ENCODE data around the gene ZPR1.

ZPR1 gene

DNA sequence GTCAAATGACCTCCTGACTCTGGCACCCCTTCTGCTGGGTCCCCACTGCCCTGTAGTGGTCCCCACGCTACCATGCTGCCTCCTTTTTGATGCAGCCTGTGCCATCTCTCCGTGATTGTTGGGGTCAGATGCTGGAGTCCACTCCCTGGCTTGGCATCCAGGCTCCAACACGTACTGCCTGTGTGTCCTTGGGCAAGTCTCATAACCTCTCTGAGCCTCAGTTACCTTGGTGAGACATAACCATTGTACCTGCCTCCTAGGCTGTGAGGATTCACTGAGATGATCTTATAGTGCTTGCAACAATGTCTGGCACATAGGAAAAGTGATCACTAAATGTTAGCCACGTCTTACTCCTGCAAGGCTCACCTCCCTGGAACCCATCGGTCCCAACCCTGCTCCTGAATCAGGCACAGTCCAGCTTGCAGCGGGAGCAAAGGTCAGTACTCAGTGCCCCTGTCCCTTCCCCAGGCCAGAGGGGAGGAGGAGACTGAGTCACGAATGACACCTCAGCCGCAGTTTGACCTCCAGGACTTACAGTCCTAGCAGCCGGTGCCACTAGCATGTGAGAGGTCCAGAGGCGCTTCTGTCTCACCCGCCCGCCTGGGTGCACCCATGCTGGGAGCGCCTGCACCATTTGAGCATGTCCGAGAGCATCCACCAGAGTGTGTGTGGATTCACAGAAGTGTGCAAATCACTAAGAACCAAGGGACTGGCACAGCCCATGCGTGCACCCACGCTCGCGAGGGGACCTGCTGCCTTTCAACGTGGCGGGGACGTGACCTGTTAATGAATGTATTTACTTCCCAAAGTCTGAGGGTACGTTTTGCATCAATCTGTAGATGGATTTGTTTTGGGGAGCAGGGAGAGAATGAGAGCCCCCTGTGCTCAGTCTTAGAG, 38.3 kb upstream of the ZPR1 start:
- Histone ChIP-seq H3K4me3 (ENCODE audit: low read depth, low read length) (no peak overlapping the region), H3K36me3 (no peaks in the 10 kb centered on the region), H3K27me3 (ENCODE audit: insufficient read depth, low read depth, severe bottlenecking) (no peaks in the 10 kb centered on the region), H3K27ac (no peak overlapping the region), H3K9me3 (ENCODE audit: severe bottlenecking) (no peaks in the 10 kb centered on the region)
- DNase-seq: no peak
- TF ChIP-seq, protein P1, sequence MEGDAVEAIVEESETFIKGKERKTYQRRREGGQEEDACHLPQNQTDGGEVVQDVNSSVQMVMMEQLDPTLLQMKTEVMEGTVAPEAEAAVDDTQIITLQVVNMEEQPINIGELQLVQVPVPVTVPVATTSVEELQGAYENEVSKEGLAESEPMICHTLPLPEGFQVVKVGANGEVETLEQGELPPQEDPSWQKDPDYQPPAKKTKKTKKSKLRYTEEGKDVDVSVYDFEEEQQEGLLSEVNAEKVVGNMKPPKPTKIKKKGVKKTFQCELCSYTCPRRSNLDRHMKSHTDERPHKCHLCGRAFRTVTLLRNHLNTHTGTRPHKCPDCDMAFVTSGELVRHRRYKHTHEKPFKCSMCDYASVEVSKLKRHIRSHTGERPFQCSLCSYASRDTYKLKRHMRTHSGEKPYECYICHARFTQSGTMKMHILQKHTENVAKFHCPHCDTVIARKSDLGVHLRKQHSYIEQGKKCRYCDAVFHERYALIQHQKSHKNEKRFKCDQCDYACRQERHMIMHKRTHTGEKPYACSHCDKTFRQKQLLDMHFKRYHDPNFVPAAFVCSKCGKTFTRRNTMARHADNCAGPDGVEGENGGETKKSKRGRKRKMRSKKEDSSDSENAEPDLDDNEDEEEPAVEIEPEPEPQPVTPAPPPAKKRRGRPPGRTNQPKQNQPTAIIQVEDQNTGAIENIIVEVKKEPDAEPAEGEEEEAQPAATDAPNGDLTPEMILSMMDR (IDR thresholded peaks at IDR 0.05; ENCODE audit: low read depth, low read length): no peak

DNA sequence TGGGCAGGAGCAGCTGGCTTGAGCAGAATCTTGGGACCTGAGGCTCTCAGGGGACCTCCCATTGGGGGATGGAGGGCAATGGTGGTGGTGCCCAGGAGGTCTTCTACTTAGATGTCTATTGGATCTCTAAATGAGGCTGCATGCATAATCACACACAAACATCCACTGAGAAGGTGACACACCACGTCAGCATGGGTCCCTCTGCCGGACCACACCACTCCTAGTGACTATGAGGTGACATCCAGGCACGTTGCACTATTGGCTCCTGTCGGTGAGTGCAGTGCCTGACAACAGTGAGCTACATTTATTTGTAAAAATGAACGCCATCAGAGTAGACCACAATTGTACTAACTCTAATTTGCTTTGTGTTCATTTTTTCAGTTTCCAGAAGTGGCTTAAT, 37.6 kb upstream of the ZPR1 start:
- DNase-seq: no peak
- H3K27me3 ChIP-seq (ENCODE audit: insufficient read depth, low read depth, severe bottlenecking): no peaks in the 10 kb centered on the region
- TF ChIP-seq, protein P1 (IDR thresholded peaks at IDR 0.05; ENCODE audit: low read depth, low read length): no peak

DNA sequence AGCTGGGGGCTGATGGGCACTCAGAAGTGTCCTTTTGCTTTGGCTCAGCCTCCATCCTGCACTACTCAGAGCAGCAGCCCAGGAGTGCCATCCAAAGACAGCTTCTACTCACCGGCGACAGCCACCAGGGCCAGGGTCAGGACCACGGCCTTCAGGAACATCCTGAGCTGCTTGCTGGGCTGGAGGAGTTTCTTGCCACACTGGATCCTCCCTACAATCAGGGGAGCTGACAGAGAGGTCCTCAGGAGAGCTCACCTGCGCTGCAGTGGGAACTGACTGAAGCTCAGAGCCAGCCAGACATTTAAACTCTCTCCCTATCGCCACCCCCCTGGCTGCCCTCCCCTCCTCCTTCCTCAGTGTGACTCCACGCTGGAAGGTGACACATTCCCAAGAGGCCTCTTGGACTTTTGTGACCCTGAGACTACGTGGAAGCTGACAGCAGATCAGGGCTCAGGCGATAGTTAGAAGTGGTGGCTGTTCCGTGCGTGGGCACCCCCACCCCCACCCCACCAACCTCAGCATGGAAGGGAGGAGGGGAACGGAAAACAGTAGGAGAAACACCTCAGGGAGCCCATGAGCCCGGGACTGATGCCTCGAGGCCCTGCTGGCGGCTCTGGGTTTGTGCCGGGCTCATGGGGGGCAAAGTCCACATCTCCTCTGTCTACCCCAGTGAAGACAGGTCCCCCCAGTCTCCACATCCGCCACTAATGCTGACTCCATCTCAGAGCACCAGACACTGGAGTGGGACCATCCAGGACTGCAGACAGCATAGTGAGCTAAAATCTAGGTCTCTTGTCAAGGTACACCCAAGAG, 35.4 kb upstream of the ZPR1 start, which contains the start of gene APOA4:
TSS of gene APOA4 (minus strand) at position 274 of the 813 bp plus-strand sequence. CDS start at position 161, 113 bp downstream.
- DNase-seq: no peak
- TF ChIP-seq, protein P1 (IDR thresholded peaks at IDR 0.05; ENCODE audit: low read depth, low read length): no peak
- no peaks in the 10 kb centered on the region for H3K27me3 ChIP-seq (ENCODE audit: insufficient read depth, low read depth, severe bottlenecking)
- no peak within 1 kb of the TSS for H3K4me3 ChIP-seq (ENCODE audit: low read depth, low read length)
- no peaks in the 10 kb centered on the region for H3K9me3 ChIP-seq (ENCODE audit: severe bottlenecking)
- H3K36me3 ChIP-seq: no peaks in the 10 kb centered on the region
- no peak within 1 kb of the TSS for H3K27ac ChIP-seq

More for the DNA sequence above, 37.6 kb upstream of the ZPR1 start:
- Histone ChIP-seq H3K36me3 (no peaks in the 10 kb centered on the region), H3K9me3 (ENCODE audit: severe bottlenecking) (no peaks in the 10 kb centered on the region), H3K4me3 (ENCODE audit: low read depth, low read length) (no peak overlapping the region), H3K27ac (no peak overlapping the region)

DNA sequence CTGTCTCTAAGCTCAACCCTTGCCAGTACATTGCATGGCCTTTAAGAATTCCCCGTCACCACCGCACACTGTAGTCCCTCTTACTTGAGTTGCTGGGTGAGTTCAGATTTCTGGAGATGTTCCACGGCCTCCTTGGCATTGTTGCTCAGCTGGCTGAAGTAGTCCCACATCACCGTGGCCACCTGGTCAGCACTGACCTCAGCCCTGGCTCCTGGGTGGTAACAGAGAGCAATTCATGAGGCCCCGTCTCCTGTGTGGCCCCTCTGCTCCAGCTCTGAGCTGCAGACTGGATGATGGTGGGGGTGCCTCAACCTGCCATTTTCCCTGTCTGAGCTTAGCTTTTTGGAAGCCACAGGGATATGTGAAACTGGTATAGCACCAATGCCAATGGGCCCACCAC, 34.8 kb upstream of the ZPR1 start:
- no peaks in the 10 kb centered on the region for H3K36me3 ChIP-seq
- no peak for DNase-seq
- H3K4me3 ChIP-seq (ENCODE audit: low read depth, low read length): no peak overlapping the region
- TF ChIP-seq, protein P1 (IDR thresholded peaks at IDR 0.05; ENCODE audit: low read depth, low read length): no peak
- H3K27ac ChIP-seq: no peak overlapping the region
- H3K9me3 ChIP-seq (ENCODE audit: severe bottlenecking): no peaks in the 10 kb centered on the region
- no peaks in the 10 kb centered on the region for H3K27me3 ChIP-seq (ENCODE audit: insufficient read depth, low read depth, severe bottlenecking)

DNA sequence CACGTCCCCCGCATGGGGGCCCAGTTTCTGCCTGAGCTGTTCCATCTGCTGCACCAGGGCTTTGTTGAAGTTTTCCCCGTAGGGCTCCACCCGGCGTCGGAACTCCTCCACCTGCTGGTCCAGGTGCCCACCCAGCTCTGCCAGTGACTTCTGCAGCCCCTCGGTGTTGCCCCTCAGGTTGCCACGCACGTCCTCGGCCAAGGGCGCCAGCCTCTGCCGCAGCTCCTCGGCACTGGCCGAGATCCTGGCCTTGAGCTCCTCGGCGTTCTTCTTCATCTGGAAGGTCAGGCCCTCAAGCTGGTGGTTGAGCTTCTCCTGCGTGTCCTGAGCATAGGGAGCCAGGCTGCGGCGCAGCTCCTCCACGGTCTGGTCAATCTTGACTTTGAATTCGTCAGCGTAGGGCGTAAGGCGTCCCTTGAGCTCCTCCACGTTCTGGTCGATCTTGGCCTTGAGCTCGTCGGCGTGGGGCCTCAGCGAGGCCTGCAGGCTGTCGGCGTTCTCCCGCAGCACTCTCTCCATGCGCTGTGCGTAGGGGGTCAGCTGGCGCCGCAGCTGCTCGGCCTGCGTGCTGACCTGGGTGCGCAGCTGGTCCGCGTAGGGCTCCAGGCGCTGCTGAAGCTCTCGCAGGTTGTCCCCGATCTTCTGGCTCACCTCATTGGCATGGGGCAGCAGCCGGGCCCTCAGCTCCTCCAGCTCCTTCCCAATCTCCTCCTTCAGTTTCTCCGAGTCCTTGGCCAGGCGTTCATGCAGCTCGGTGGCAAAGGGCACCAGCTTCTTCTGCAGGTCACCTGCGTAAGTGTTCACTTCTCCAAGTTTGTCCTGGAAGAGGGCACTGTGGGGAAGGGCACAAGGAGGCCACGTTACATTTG, 33.5 kb upstream of the ZPR1 start:
- TF ChIP-seq, protein P1 (IDR thresholded peaks at IDR 0.05; ENCODE audit: low read depth, low read length): no peak

More for the DNA sequence above, 33.5 kb upstream of the ZPR1 start:
- DNase-seq: no peak
- Histone ChIP-seq H3K9me3 (ENCODE audit: severe bottlenecking) (no peaks in the 10 kb centered on the region), H3K27ac (no peak overlapping the region), H3K27me3 (ENCODE audit: insufficient read depth, low read depth, severe bottlenecking) (no peaks in the 10 kb centered on the region), H3K4me3 (ENCODE audit: low read depth, low read length) (no peak overlapping the region), H3K36me3 (no peaks in the 10 kb centered on the region)

Measured in WERI-Rb-1 (cell line).